ENCODE measurements around the gene CATSPERD. TPM values are rescaled to one million over a fixed set of nuclear protein-coding genes. Genes with fewer than 3 reads are reported as not detected.
A peak's percentile ranks its signal among the peaks of the same experiment; 100 is the strongest.

Gene CATSPERD
- total RNA-seq, 1 experiment from 2014 or later, result not detected

GRCh38 chr19:5677580-5677979, 42.9 kb upstream of the CATSPERD start:
- no peaks in the 10 kb centered on the region; the same call in 1 of the 2 replicates for H3K4me1 ChIP-seq (ENCODE audit: insufficient read depth, low read length)
- H3K79me1 ChIP-seq (ENCODE audit: insufficient read depth, low read depth, low read length, poor library complexity, severe bottlenecking), result no peaks in the 10 kb centered on the region
- H3K9me3 ChIP-seq (ENCODE audit: control insufficient read depth, low read depth, low read length), result no peaks in the 10 kb centered on the region
- no peak overlapping the region for H3K9ac ChIP-seq (ENCODE audit: extremely low read depth, insufficient read length, low read length)
- no peak overlapping the region for H2BK15ac ChIP-seq (ENCODE audit: low read depth, low read length)
- H3K9me3 Mint-ChIP-seq, result peaks cover 0 to 2% of the 10 kb centered on the region in 2 experiments; a peak in 2 of 5 replicates
- no peak overlapping the region for H3T11ph ChIP-seq (ENCODE audit: low read length)
- H2AK5ac ChIP-seq (ENCODE audit: insufficient read length, low read length), result no peak overlapping the region
- no peak overlapping the region for H3K18ac ChIP-seq (ENCODE audit: insufficient read length, low read depth, low read length)
- no peak overlapping the region for H4K91ac ChIP-seq (ENCODE audit: insufficient read length, low read depth, low read length)
- no peak overlapping the region for H3K4ac ChIP-seq (ENCODE audit: low read depth, low read length)
- H3K23ac ChIP-seq (ENCODE audit: insufficient read length, low read depth, low read length), result no peak overlapping the region
- no peak overlapping the region for H2AFZ ChIP-seq (ENCODE audit: low read length)
- H3K14ac ChIP-seq (ENCODE audit: insufficient read depth, low read length), result no peak overlapping the region
- H3K56ac ChIP-seq (ENCODE audit: insufficient read length, low read depth, low read length), result no peak overlapping the region
- H3K4me2 ChIP-seq (ENCODE audit: insufficient read depth, insufficient read length, low read length), result no peak overlapping the region
- peaks cover 6 to 10% (median 9%) of the 10 kb centered on the region in 3 experiments; a peak in 5 of 7 replicates for H3K36me3 Mint-ChIP-seq (ENCODE audit: insufficient read depth in 1 of 3, low read depth in 3 of 3)
- no CpG with 5 or more reads among the region's 9 CpGs for WGBS (ENCODE audit: extremely low coverage, insufficient read length, low lambda C conversion rate)
- no peak overlapping the region for H2BK20ac ChIP-seq (ENCODE audit: low read depth, low read length, poor library complexity, severe bottlenecking)
- peaks cover 9% of the 10 kb centered on the region for H3K27me3 Mint-ChIP-seq (ENCODE audit: low read depth)
- no peak overlapping the region for H4K5ac ChIP-seq (ENCODE audit: insufficient read length, low read depth, low read length)
- TF ChIP-seq CTCF (conservative IDR thresholded peaks at IDR 0.05), result no peak
- peaks cover 14% of the 10 kb centered on the region for H3K23me2 ChIP-seq (ENCODE audit: insufficient read length, low read depth, low read length, poor library complexity, severe bottlenecking)
- no peak overlapping the region for H3K4me3 Mint-ChIP-seq
- H2BK12ac ChIP-seq (ENCODE audit: insufficient read length, low read depth, low read length), result no peak overlapping the region
- H3K27me3 ChIP-seq (ENCODE audit: insufficient read depth, low read length), result no peaks in the 10 kb centered on the region
- H4K8ac ChIP-seq (replicated peaks; ENCODE audit: insufficient read length, low read depth, low read length), result no peak overlapping the region
- no peak overlapping the region for H2BK5ac ChIP-seq (ENCODE audit: insufficient read length, low read length)
- H3K27ac Mint-ChIP-seq, result peak overlapping the region in 1 of 3 experiments; percentile 28; a peak in 2 of 7 replicates
- DNase-seq, result no peak
- no peaks in the 10 kb centered on the region for H3K79me2 ChIP-seq (ENCODE audit: insufficient read depth, low read length)
- no peaks in the 10 kb centered on the region for H4K20me1 ChIP-seq (ENCODE audit: control insufficient read depth, insufficient read depth, insufficient read length)
- H3K4me1 Mint-ChIP-seq, result peaks cover 22 to 30% of the 10 kb centered on the region in 2 experiments
- H2BK120ac ChIP-seq (ENCODE audit: low read depth, low read length, poor library complexity, severe bottlenecking), result no peak overlapping the region
- H3K27ac ChIP-seq (ENCODE audit: insufficient read length, low read depth, low read length), result no peak overlapping the region

Measured in H9 (cell line).